Measurements from ENCODE around the gene MINK1. TPM values are rescaled to one million over a fixed set of nuclear protein-coding genes. Genes with fewer than 3 reads are reported as not detected.

Gene MINK1
- total and polyA plus RNA-seq, 2 of the 13 experiments (the other 11 are each of a cell fraction or from before 2014, with no cell fraction given) = 17.2 to 63.9 TPM

- no peak for TF ChIP-seq HNRNPUL1 (IDR thresholded peaks at IDR 0.05; ENCODE audit: low read depth, low read length)
- TF ChIP-seq AGO2 (optimal IDR thresholded peaks at IDR 0.05; ENCODE audit: low read depth, low read length) = peak; percentile 83
- no peak for TF ChIP-seq PITX1 (CRISPR knock-in tag; IDR thresholded peaks at IDR 0.05)
- TF ChIP-seq PCBP1 (IDR thresholded peaks at IDR 0.05; ENCODE audit: borderline replicate concordance, low read depth, low read length) = 0 out of 2 replicates have a peak, but pooled peaks have one; percentile 51
- TF ChIP-seq ZNF746 (CRISPR knock-in tag; IDR thresholded peaks at IDR 0.05) = 0 out of 2 replicates have a peak, but pooled peaks have one; percentile 0
- TF ChIP-seq ISL2 (CRISPR knock-in tag; IDR thresholded peaks at IDR 0.05) = peak; percentile 36; the same call in 1 of the 2 replicates
- 0 out of 2 replicates have a peak, but pooled peaks have one; percentile 40 for TF ChIP-seq ZNF749 (CRISPR knock-in tag; IDR thresholded peaks at IDR 0.05; ENCODE audit: borderline replicate concordance)
These were observed 106.3 kb downstream of the MINK1 start (continued) for GRCh38 chr17:4939546-4939795.

- peaks cover 45% of the 10 kb centered on the region for H3K79me2 ChIP-seq (ENCODE audit: insufficient read depth, low read length)
- intact Hi-C loops (cut with micrococcal nuclease; ENCODE audit: unreplicated experiment) = no loop called here
- FAIRE-seq (peak; percentile 98), ATAC-seq (peak; percentile 79), DNase-seq (ENCODE audit: low spot score) (peak; percentile 100)
- H3K36me3 ChIP-seq (replicated peaks in 1 of 2; ENCODE audit: control insufficient read depth in 1 of 2, insufficient read depth in 2 of 2, low read length in 2 of 2) = peaks cover 8 to 32% of the 10 kb centered on the region in 2 experiments
- ChIA-PET POLR2A (interaction anchor here (0.8 to 3.9 kb wide), 29 partner anchors 9 to 403 kb away, joined by 3 to 201 read pairs (median 5); partner anchors contain the start of genes ARRB2, CAMTA2, ENO3 and GLTPD2), CTCF (ENCODE audit: low intra/inter-chr PET ratio, low total read pairs) (no interaction called here)
- H3K9me3 ChIP-seq (ENCODE audit: low read length) = no peaks in the 10 kb centered on the region
- H3K4me3 ChIP-seq (replicated peaks in 1 of 3; ENCODE audit: insufficient read depth in 1 of 3, low read depth in 2 of 3, low read length in 3 of 3) = peak within 1 kb of the TSS; percentile 91 to 97 (median 93)
- 1% methylated on average over 43 of the region's 72 CpGs for WGBS (ENCODE audit: low lambda C conversion rate)
- peaks cover 7% of the 10 kb centered on the region; the same call in 1 of the 2 replicates for H4K20me1 ChIP-seq (ENCODE audit: insufficient read depth, low read length)
- no peak within 1 kb of the TSS for H2AFZ ChIP-seq (ENCODE audit: low read length)
- peaks cover 30% of the 10 kb centered on the region for H3K4me1 ChIP-seq (ENCODE audit: insufficient read depth, low read length)
- H3K27me3 ChIP-seq (ENCODE audit: control insufficient read depth in 1 of 2, insufficient read depth in 2 of 2, low read length in 2 of 2) = no peaks in the 10 kb centered on the region; a peak in 1 of 5 replicates
- no TSS peak for BruUV-seq (replicated peaks)
- peak within 1 kb of the TSS; percentile 95 for H3K9ac ChIP-seq (ENCODE audit: insufficient read depth, low read depth, low read length)
- H3K4me2 ChIP-seq (ENCODE audit: low read depth, low read length) = peak within 1 kb of the TSS; percentile 98
- in situ Hi-C loops (cut with HindIII; ENCODE audit: extremely low pct_ligation_motif_present, low pct_unique_long_range_greater_than_20kb) = no loop called here
- peak within 1 kb of the TSS; percentile 96 for H3K27ac ChIP-seq (ENCODE audit: extremely low read length, insufficient read depth, low read length)
- no peak for TF ChIP-seq MEIS1 (CRISPR knock-in tag; IDR thresholded peaks at IDR 0.05; ENCODE audit: borderline replicate concordance)
- TF ChIP-seq U2AF1 (optimal IDR thresholded peaks at IDR 0.05; ENCODE audit: low read depth, low read length) = no peak
- peak; percentile 71; the same call in 1 of the 2 replicates for TF ChIP-seq MED13 (CRISPR knock-in tag; IDR thresholded peaks at IDR 0.05)
- no peak for TF ChIP-seq MIER2 (CRISPR knock-in tag; IDR thresholded peaks at IDR 0.05)
- TF ChIP-seq MLLT10 (CRISPR knock-in tag; IDR thresholded peaks at IDR 0.05) = no peak
- TF ChIP-seq DBP (CRISPR knock-in tag; IDR thresholded peaks at IDR 0.05; ENCODE audit: not compliant biosample characterization) = no peak
- no peak for TF ChIP-seq ZBTB8A (CRISPR knock-in tag; IDR thresholded peaks at IDR 0.05; ENCODE audit: borderline replicate concordance, low read depth)
- TF ChIP-seq CREBL2 (CRISPR knock-in tag; IDR thresholded peaks at IDR 0.05; ENCODE audit: borderline replicate concordance) = no peak
- TF ChIP-seq ZNF556 (CRISPR knock-in tag; IDR thresholded peaks at IDR 0.05; ENCODE audit: borderline replicate concordance) = no peak; the same call in 1 of the 2 replicates
- TF ChIP-seq KDM5A (IDR thresholded peaks at IDR 0.05; ENCODE audit: borderline replicate concordance, low read length) = peak; percentile 94
- TF ChIP-seq ZFP82 (CRISPR knock-in tag; IDR thresholded peaks at IDR 0.05; ENCODE audit: borderline replicate concordance) = peak; percentile 80; the same call in 1 of the 2 replicates
- TF ChIP-seq E2F2 (CRISPR knock-in tag; IDR thresholded peaks at IDR 0.05; ENCODE audit: borderline replicate concordance) = no peak; the same call in 1 of the 2 replicates
- no peak for TF ChIP-seq ZNF709 (CRISPR knock-in tag; IDR thresholded peaks at IDR 0.05)
- TF ChIP-seq HDAC2 (CRISPR knock-in tag; IDR thresholded peaks at IDR 0.05) = no peak
- peak; percentile 10; the same call in 1 of the 2 replicates for TF ChIP-seq ELF3 (CRISPR knock-in tag; IDR thresholded peaks at IDR 0.05)
These were observed 106.8 kb downstream of the MINK1 start, which contains the start of the genes RNF167 and SLC25A11 for GRCh38 chr17:4939796-4940554. Gene RNF167 (plus strand): TSS chr17:4940268. CDS start chr17:4940910, 642 bp downstream. Gene SLC25A11 (minus strand): TSS chr17:4940046. CDS start chr17:4939910, 136 bp downstream.
